ENCODE data around the gene ACACA.
A peak's percentile ranks its signal among the peaks of the same experiment; 100 is the strongest.
"Not testable (repeated sequence)": the region's sequence is repeated elsewhere in the genome, so short reads cannot be mapped to it uniquely, and the experiment has no call there.

ACACA gene

GRCh38 chr17:37168731-37169353, 237.8 kb downstream of the ACACA start:
- DNase-seq, result no peak

- no peak for DNase-seq
Measured at GRCh38 chr17:37167756-37168155, 238.9 kb downstream of the ACACA start.

GRCh38 chr17:37164057-37164456, 242.6 kb downstream of the ACACA start:
- DNase-seq, result no peak

- DNase-seq, result no peak
Measured at GRCh38 chr17:37162800-37163199, 243.8 kb downstream of the ACACA start.

- no peak for DNase-seq
Measured at GRCh38 chr17:37160944-37161343, 245.7 kb downstream of the ACACA start.

- no peak for DNase-seq
Measured at GRCh38 chr17:37158290-37158689, 248.3 kb downstream of the ACACA start.

- DNase-seq, result no peak
Measured at GRCh38 chr17:37148156-37148555, 258.5 kb downstream of the ACACA start.

- DNase-seq, result peak in 1 of 2 donors; percentile 2
Measured at GRCh38 chr17:37147301-37147812, 259.3 kb downstream of the ACACA start.

GRCh38 chr17:37146086-37147064, 260.3 kb downstream of the ACACA start:
- DNase-seq, result no peak

- no peak for DNase-seq
Measured at GRCh38 chr17:37144075-37144701, 262.4 kb downstream of the ACACA start.

GRCh38 chr17:37143558-37143957, 263.1 kb downstream of the ACACA start:
- DNase-seq, result not testable (repeated sequence)

GRCh38 chr17:37142294-37142896, 264.2 kb downstream of the ACACA start:
- no peak for DNase-seq

- no peak for DNase-seq
Measured at GRCh38 chr17:37138571-37139120, 268.0 kb downstream of the ACACA start.

- DNase-seq, result no peak
Measured at GRCh38 chr17:37137906-37138514, 268.6 kb downstream of the ACACA start.

GRCh38 chr17:37137070-37137610, 269.5 kb downstream of the ACACA start:
- DNase-seq, result no peak

- no peak for DNase-seq
Measured at GRCh38 chr17:37135576-37135975, 271.1 kb downstream of the ACACA start.

- DNase-seq, result no peak
Measured at GRCh38 chr17:37134050-37134449, 272.6 kb downstream of the ACACA start.

GRCh38 chr17:37133136-37133535, 273.5 kb downstream of the ACACA start:
- DNase-seq, result no peak

- no peak for DNase-seq
Measured at GRCh38 chr17:37131669-37132611, 274.7 kb downstream of the ACACA start.

GRCh38 chr17:37130984-37131446, 275.6 kb downstream of the ACACA start:
- no peak for DNase-seq

GRCh38 chr17:37124821-37125173, 281.8 kb downstream of the ACACA start:
- DNase-seq, result no peak
